Loucy (cell line): Measurements from ENCODE around the gene TOX3.

Experiments
- H2AFZ ChIP-seq: fragments of 200-600 bp; sonication (generic); 2 replicates; pipeline ENCODE4 v1.6.0; 2016; ENCODE audit warnings: antibody characterized with exemption, mild to moderate bottlenecking, low read length, moderate library complexity
- H3F3A ChIP-seq: fragments of 200-600 bp; 2 replicates; pipeline ENCODE4 v1.6.0; 2016; ENCODE audit warnings: antibody characterized with exemption, low read depth, mild to moderate bottlenecking
- H3K27me3 ChIP-seq: fragments of 200-600 bp; sonication (generic); 2 replicates; pipeline ENCODE4 v1.6.1; 2014; ENCODE audit warnings: low read length, mild to moderate bottlenecking; ENCODE audit not compliant: insufficient read depth, poor library complexity, severe bottlenecking
- H3K36me3 ChIP-seq: fragments of 200-600 bp; sonication (generic); 2 replicates; pipeline ENCODE4 v1.6.1; 2016; ENCODE audit warnings: low read length; ENCODE audit not compliant: insufficient read depth
- H3K4me1 ChIP-seq: fragments of 200-600 bp; sonication (generic); 2 replicates; pipeline ENCODE4 v1.5.1; 2014; ENCODE audit warnings: low read length, mild to moderate bottlenecking; ENCODE audit not compliant: insufficient read depth, poor library complexity, severe bottlenecking
- H3K4me2 ChIP-seq: fragments of 200-600 bp; sonication (generic); 2 replicates; pipeline ENCODE4 v1.6.0; 2014; ENCODE audit warnings: antibody characterized with exemption, low read length, low read depth, mild to moderate bottlenecking; ENCODE audit not compliant: poor library complexity, severe bottlenecking
- H3K4me3 ChIP-seq: fragments of 200-600 bp; sonication (generic); 2 replicates; pipeline ENCODE4 v1.5.1; 2014; ENCODE audit warnings: low read length, mild to moderate bottlenecking, mixed read lengths; ENCODE audit not compliant: poor library complexity, severe bottlenecking
- H3K79me2 ChIP-seq: fragments of 200-600 bp; sonication (generic); 2 replicates; pipeline ENCODE4 v1.6.1; 2014; ENCODE audit warnings: low read length; ENCODE audit not compliant: insufficient read depth
- H3K9ac ChIP-seq: fragments of 200-600 bp; sonication (generic); 2 replicates; pipeline ENCODE4 v1.6.0; 2014; ENCODE audit warnings: mild to moderate bottlenecking, low read depth, low read length, moderate library complexity; ENCODE audit not compliant: poor library complexity, severe bottlenecking
- H3K9me2 ChIP-seq: fragments of 200-600 bp; sonication (generic); replicated peaks from 2 replicates; pipeline ENCODE4 v1.6.1; 2016; ENCODE audit warnings: low read depth, low read length, mixed read lengths
- H3K9me3 ChIP-seq: fragments of 200-600 bp; sonication (generic); 2 replicates; pipeline ENCODE4 v1.6.1; 2014; ENCODE audit warnings: mild to moderate bottlenecking, antibody characterized with exemption, low read length, low read depth; ENCODE audit not compliant: insufficient read depth
- H4K20me1 ChIP-seq: fragments of 200-600 bp; sonication (generic); 2 replicates; pipeline ENCODE4 v1.6.0; 2014; ENCODE audit warnings: antibody characterized with exemption, low read length, mild to moderate bottlenecking; ENCODE audit not compliant: insufficient read depth, poor library complexity, severe bottlenecking
- CTCF ChIP-seq: fragments of 200-600 bp; sonication (generic); conservative IDR thresholded peaks from 2 replicates; pipeline ENCODE4 v1.5.1; 2014; ENCODE audit warnings: mild to moderate bottlenecking, antibody characterized with exemption, low read length
- EZH2phosphoT487 ChIP-seq: fragments of 200-600 bp; IDR thresholded peaks from 2 replicates; pipeline ENCODE4 v1.6.1; 2018; ENCODE audit warnings: antibody characterized with exemption, mild to moderate bottlenecking, moderate library complexity, borderline replicate concordance

Gene TOX3

GRCh38 chr16:52446080-52446479 is 100.9 kb downstream of the TOX3 start:
- Histone ChIP-seq H3K9me3 (no peaks in the 10 kb centered on the region), H4K20me1 (no peaks in the 10 kb centered on the region), H3K27me3 (no peaks in the 10 kb centered on the region), H3K9me2 (no peaks in the 10 kb centered on the region), H3K36me3 (no peaks in the 10 kb centered on the region), H3K4me2 (no peak overlapping the region), H3K4me3 (no peak overlapping the region), H3K4me1 (no peaks in the 10 kb centered on the region), H3F3A (no peaks in the 10 kb centered on the region), H2AFZ (no peak overlapping the region), H3K79me2 (no peaks in the 10 kb centered on the region), H3K9ac (no peak overlapping the region)
- no peak for TF ChIP-seq CTCF
- no peak for TF ChIP-seq EZH2phosphoT487

- no peaks in the 10 kb centered on the region for H4K20me1 ChIP-seq
- TF ChIP-seq EZH2phosphoT487 (no peak), CTCF (no peak)
- no peaks in the 10 kb centered on the region for H3F3A ChIP-seq
- no peaks in the 10 kb centered on the region for H3K4me1 ChIP-seq
- H3K27me3 ChIP-seq: no peaks in the 10 kb centered on the region
- H3K9me2 ChIP-seq: no peaks in the 10 kb centered on the region
- no peaks in the 10 kb centered on the region for H3K9me3 ChIP-seq
- no peak overlapping the region for H3K4me2 ChIP-seq
- no peaks in the 10 kb centered on the region for H3K79me2 ChIP-seq
- H2AFZ ChIP-seq: no peak overlapping the region
- no peaks in the 10 kb centered on the region for H3K36me3 ChIP-seq
- no peak overlapping the region for H3K9ac ChIP-seq
- no peak overlapping the region for H3K4me3 ChIP-seq
Observed at GRCh38 chr16:52441886-52442285, 105.1 kb downstream of the TOX3 start.

GRCh38 chr16:52440248-52440647 is 106.7 kb downstream of the TOX3 start:
- TF ChIP-seq CTCF: no peak
- no peak for TF ChIP-seq EZH2phosphoT487
- Histone ChIP-seq H3K36me3 (no peaks in the 10 kb centered on the region), H3K4me2 (no peak overlapping the region), H3K4me1 (no peaks in the 10 kb centered on the region), H3K9me3 (no peaks in the 10 kb centered on the region), H3F3A (no peaks in the 10 kb centered on the region), H3K4me3 (no peak overlapping the region), H3K9me2 (no peaks in the 10 kb centered on the region), H2AFZ (no peak overlapping the region), H3K27me3 (no peaks in the 10 kb centered on the region), H3K79me2 (no peaks in the 10 kb centered on the region), H3K9ac (no peak overlapping the region), H4K20me1 (no peaks in the 10 kb centered on the region)
